ENCODE data around the gene AP1G2. TPM values are rescaled to one million over a fixed set of nuclear protein-coding genes. Genes with fewer than 3 reads are reported as not detected.

AP1G2 gene
- total and polyA plus RNA-seq, 8 donors, result 39.1 to 531 (median 189) TPM

DNA sequence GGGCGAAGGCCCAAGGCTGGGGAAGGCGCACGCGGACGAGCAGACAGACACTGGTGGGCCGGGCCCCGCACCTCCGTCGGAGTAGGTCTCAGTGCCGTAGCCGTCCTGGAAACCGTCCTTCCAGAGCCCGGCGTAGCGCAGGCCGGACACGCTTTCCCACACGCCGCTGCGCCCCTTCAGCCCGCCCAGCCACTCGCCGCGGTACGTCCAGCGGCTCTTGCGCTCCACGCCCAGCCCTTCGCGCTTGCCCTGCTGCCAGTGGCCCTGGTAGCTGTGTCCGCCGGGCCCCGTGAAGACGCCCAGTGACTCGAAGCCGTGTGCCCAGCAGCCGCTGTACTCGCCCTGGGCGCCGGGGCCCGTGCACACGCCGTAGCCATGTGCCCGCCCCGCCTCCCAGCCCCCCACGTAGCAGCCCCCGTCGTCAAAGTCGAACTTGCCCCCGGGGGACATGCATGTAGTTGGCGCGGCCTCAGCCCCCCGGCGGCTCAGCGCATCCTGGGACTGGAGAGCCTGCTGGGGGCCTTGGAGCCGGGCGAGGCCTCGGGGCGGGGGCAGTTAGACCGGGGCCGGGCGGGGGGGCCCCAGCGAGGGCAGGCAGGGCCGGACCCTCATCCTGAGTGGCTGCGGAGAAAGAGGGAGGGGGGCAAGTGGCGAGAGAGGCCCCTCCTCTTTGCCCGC, 9.6 kb upstream of the AP1G2 start:
- Histone ChIP-seq H3K4me1 (peaks cover 23 to 31% (median 28%) of the 10 kb centered on the region in 4 donors), H3K27me3 (peaks cover 29 to 96% (median 39%) of the 10 kb centered on the region in 3 donors), H3K36me3 (no peaks in the 10 kb centered on the region), H3K9me3 (no peaks in the 10 kb centered on the region), H3K4me3 (peak overlapping the region; percentile 21 to 42 (median 23)), H3K27ac (no peak overlapping the region)
- peak; percentile 44 to 79 for DNase-seq
- WGBS, 5 donors, result 3 to 10% (median 4%) methylated on average over 16 to 67 of the region's 67 CpGs
- intact Hi-C loops (cut with DNase I; ENCODE audit: low total_unique reads), result no loop called here
- TF ChIP-seq EP300 (IDR thresholded peaks at IDR 0.05) (no peak), POLR2AphosphoS5 (IDR thresholded peaks at IDR 0.05) (no peak), POLR2A (IDR thresholded peaks at IDR 0.05) (no peak)
- TF ChIP-seq, protein P1, sequence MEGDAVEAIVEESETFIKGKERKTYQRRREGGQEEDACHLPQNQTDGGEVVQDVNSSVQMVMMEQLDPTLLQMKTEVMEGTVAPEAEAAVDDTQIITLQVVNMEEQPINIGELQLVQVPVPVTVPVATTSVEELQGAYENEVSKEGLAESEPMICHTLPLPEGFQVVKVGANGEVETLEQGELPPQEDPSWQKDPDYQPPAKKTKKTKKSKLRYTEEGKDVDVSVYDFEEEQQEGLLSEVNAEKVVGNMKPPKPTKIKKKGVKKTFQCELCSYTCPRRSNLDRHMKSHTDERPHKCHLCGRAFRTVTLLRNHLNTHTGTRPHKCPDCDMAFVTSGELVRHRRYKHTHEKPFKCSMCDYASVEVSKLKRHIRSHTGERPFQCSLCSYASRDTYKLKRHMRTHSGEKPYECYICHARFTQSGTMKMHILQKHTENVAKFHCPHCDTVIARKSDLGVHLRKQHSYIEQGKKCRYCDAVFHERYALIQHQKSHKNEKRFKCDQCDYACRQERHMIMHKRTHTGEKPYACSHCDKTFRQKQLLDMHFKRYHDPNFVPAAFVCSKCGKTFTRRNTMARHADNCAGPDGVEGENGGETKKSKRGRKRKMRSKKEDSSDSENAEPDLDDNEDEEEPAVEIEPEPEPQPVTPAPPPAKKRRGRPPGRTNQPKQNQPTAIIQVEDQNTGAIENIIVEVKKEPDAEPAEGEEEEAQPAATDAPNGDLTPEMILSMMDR (IDR thresholded peaks at IDR 0.05), result no peak

DNA sequence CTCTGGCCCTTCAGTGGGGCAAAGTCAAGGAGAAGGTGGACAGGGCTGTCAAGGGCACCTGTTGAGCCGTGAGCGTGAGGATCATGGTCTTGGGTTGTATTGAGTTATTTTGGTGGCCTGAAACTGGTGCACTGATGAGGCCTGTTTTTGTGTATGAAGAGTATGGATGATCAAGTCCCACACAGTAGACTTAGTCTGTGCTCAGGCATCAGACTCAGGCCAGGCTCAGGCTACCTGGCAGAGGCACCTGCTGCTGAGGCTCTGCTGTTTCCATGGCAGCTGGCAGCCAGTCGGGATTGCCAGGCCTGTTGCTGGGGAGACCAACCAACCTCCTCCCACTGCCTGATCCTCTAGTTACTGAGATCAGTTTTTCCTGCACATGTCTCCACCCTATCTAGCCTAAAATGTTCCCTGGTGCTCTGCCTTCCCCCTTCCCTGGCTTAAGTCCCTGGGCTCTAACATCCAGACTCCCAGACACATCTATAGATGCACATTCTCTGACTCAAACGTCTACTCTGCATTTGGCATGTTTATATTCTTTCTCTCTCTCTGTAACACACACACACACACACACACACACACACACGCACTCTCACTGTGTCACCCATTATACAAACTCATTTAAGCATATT, 5.9 kb upstream of the AP1G2 start:
- 67 to 78% (median 68%) methylated on average over 5 of the region's 5 CpGs for WGBS, 5 donors
- TF ChIP-seq POLR2A (IDR thresholded peaks at IDR 0.05) (no peak), EP300 (IDR thresholded peaks at IDR 0.05) (no peak), POLR2AphosphoS5 (IDR thresholded peaks at IDR 0.05) (no peak)
- TF ChIP-seq, protein P1 (IDR thresholded peaks at IDR 0.05), result no peak
- peaks cover 29 to 76% (median 35%) of the 10 kb centered on the region in 3 donors for H3K27me3 ChIP-seq
- no peak overlapping the region for H3K27ac ChIP-seq
- no peaks in the 10 kb centered on the region for H3K36me3 ChIP-seq
- intact Hi-C loops (cut with DNase I; ENCODE audit: low total_unique reads), result no loop called here
- H3K9me3 ChIP-seq, result no peaks in the 10 kb centered on the region
- H3K4me1 ChIP-seq, result peaks cover 23 to 39% (median 28%) of the 10 kb centered on the region in 4 donors
- peak in 1 of 2 donors; percentile 27 for DNase-seq
- H3K4me3 ChIP-seq, result no peak overlapping the region

DNA sequence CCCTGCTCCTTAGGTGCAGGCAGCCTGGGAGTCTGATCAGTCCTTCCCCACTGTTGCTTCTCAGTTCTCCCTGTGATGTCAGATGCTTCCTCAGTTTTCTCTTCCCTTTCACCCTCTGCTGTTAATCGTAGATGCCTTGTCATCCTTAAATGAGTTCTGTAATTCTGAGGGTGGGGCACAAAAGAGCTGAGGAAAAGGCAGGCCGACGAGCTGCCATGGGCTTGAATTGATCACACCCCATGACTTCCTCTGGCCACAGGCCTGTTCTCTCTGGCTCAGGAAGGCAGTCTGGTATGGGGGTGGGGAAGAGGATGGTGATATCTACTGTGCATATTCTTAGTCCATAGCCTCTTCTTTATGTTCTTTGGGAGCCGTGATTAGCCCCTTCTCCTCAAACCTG, 5.2 kb upstream of the AP1G2 start:
- intact Hi-C loops (cut with DNase I; ENCODE audit: low total_unique reads), result no loop called here
- Histone ChIP-seq H3K36me3 (no peaks in the 10 kb centered on the region), H3K27me3 (peaks cover 28 to 70% (median 28%) of the 10 kb centered on the region in 3 donors), H3K4me3 (no peak overlapping the region), H3K9me3 (no peaks in the 10 kb centered on the region), H3K4me1 (peaks cover 29 to 41% (median 30%) of the 10 kb centered on the region in 4 donors), H3K27ac (no peak overlapping the region)
- 55 to 67% (median 64%) methylated on average over 4 of the region's 4 CpGs for WGBS, 5 donors
- DNase-seq, result peak in 1 of 2 donors; percentile 34
- TF ChIP-seq, protein P1 (IDR thresholded peaks at IDR 0.05), result no peak
- TF ChIP-seq POLR2A (IDR thresholded peaks at IDR 0.05) (no peak), POLR2AphosphoS5 (IDR thresholded peaks at IDR 0.05) (no peak), EP300 (IDR thresholded peaks at IDR 0.05) (no peak)

DNA sequence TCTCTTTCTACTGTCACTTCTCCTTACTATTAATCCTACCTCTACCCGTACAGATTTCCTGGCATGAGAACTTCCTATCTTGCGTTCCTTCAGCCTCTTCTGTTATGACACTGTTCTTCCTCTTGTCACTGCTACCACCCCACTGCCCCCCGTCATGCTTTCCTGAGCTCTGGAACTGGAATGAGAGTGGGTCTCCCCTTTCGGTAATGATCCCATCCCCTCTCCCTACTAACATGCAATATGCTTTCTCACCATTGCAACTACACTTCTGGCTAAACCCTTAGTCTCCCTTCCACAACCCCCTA, 4.9 kb upstream of the AP1G2 start:
- Histone ChIP-seq H3K27ac (no peak overlapping the region), H3K4me3 (no peak overlapping the region)

More for the DNA sequence above, 4.9 kb upstream of the AP1G2 start:
- intact Hi-C loops (cut with DNase I; ENCODE audit: low total_unique reads), result no loop called here
- WGBS, 5 donors, result 61 to 79% (median 67%) methylated on average over 4 of the region's 4 CpGs
- H3K4me1 ChIP-seq, result peaks cover 27 to 41% (median 29%) of the 10 kb centered on the region in 4 donors
- no peaks in the 10 kb centered on the region for H3K9me3 ChIP-seq
- H3K36me3 ChIP-seq, result no peaks in the 10 kb centered on the region
- peak in 1 of 2 donors; percentile 4 for DNase-seq
- TF ChIP-seq, protein P1 (IDR thresholded peaks at IDR 0.05), result no peak
- TF ChIP-seq POLR2AphosphoS5 (IDR thresholded peaks at IDR 0.05), result no peak
- no peak for TF ChIP-seq EP300 (IDR thresholded peaks at IDR 0.05)
- TF ChIP-seq POLR2A (IDR thresholded peaks at IDR 0.05), result no peak
- H3K27me3 ChIP-seq, result peaks cover 24 to 66% (median 25%) of the 10 kb centered on the region in 3 donors
